Glomerular endothelial cell (primary cell): Measurements from ENCODE around the gene KCNIP3. TPM values are rescaled to one million over a fixed set of nuclear protein-coding genes. Genes with fewer than 3 reads are reported as not detected.
"Not testable (repeated sequence)": the region's sequence is repeated elsewhere in the genome, so short reads cannot be mapped to it uniquely, and the experiment has no call there.

Experiments used
- DNase-seq: peaks from one replicate; pipeline ENCODE4 v3.0.0-alpha.2; 2011; ENCODE audit warnings: low read depth, low spot score; ENCODE audit errors: extremely low read depth
- total RNA-seq: library from RNA; depleted of rRNA; stranded (reverse); fragments of >200 nt; gene quantifications from 2 replicates; pipeline ENCODE4 v1.2.3, GENCODE V29; 2015

The KCNIP3 gene
- total RNA-seq, 1 donor from 2014 or later: 2.2 TPM

GRCh38 chr2:95359031-95359430 is 61.9 kb downstream of the KCNIP3 start:
- DNase-seq: no peak

- no peak for DNase-seq
Measured at GRCh38 chr2:95359501-95359930, 62.4 kb downstream of the KCNIP3 start.

- no peak for DNase-seq
Measured at GRCh38 chr2:95361216-95361980, 64.3 kb downstream of the KCNIP3 start.

GRCh38 chr2:95362486-95362885 is 65.3 kb downstream of the KCNIP3 start:
- DNase-seq: no peak

GRCh38 chr2:95366514-95366913 is 69.4 kb downstream of the KCNIP3 start:
- DNase-seq: no peak

GRCh38 chr2:95372216-95372829 is 75.2 kb downstream of the KCNIP3 start:
- no peak for DNase-seq

GRCh38 chr2:95372845-95373244 is 75.7 kb downstream of the KCNIP3 start:
- no peak for DNase-seq

- DNase-seq: no peak
Measured at GRCh38 chr2:95374029-95374428, 76.9 kb downstream of the KCNIP3 start.

- no peak for DNase-seq
Measured at GRCh38 chr2:95374451-95374920, 77.3 kb downstream of the KCNIP3 start.

- DNase-seq: no peak
Measured at GRCh38 chr2:95374921-95375471, 77.8 kb downstream of the KCNIP3 start.

GRCh38 chr2:95375532-95376150 is 78.5 kb downstream of the KCNIP3 start:
- DNase-seq: no peak

- DNase-seq: no peak
Measured at GRCh38 chr2:95376311-95377215, 79.4 kb downstream of the KCNIP3 start.

GRCh38 chr2:95377216-95378123 is 80.3 kb downstream of the KCNIP3 start:
- DNase-seq: no peak

GRCh38 chr2:95378281-95378680 is 81.1 kb downstream of the KCNIP3 start:
- DNase-seq: not testable (repeated sequence)

GRCh38 chr2:95379371-95379831 is 82.3 kb downstream of the KCNIP3 start:
- DNase-seq: no peak

- DNase-seq: no peak
Measured at GRCh38 chr2:95380280-95380679, 83.1 kb downstream of the KCNIP3 start.

- no peak for DNase-seq
Measured at GRCh38 chr2:95380731-95381130, 83.6 kb downstream of the KCNIP3 start.

- no peak for DNase-seq
Measured at GRCh38 chr2:95381212-95382191, 84.4 kb downstream of the KCNIP3 start.
